NCI-H1436 (cell line): Measurements from ENCODE around the gene NACAD.

Experiments used
- DNase-seq: peaks from one replicate; lab custom pipeline; 2025; lab: John Stamatoyannopoulos, UW

NACAD gene

GRCh38 chr7:45092100-45092930 lies 3.5 kb upstream of the NACAD start:
- no peak for DNase-seq

- DNase-seq, result peak; percentile 86
Measured at GRCh38 chr7:45089341-45089891, 647 bp upstream of the NACAD start.

GRCh38 chr7:45088146-45088701 lies 545 bp downstream of the NACAD start:
- DNase-seq, result no peak

GRCh38 chr7:45087301-45088145 lies 1.2 kb downstream of the NACAD start:
- no peak for DNase-seq

- DNase-seq, result no peak
Measured at GRCh38 chr7:45086331-45087065, 2.3 kb downstream of the NACAD start.

- no peak for DNase-seq
Measured at GRCh38 chr7:45085619-45086200, 3.1 kb downstream of the NACAD start.

GRCh38 chr7:45084901-45085618 lies 3.7 kb downstream of the NACAD start:
- DNase-seq, result no peak

GRCh38 chr7:45084336-45084735 lies 4.4 kb downstream of the NACAD start:
- DNase-seq, result no peak

GRCh38 chr7:45082831-45083331 lies 5.9 kb downstream of the NACAD start:
- no peak for DNase-seq

GRCh38 chr7:45082031-45082830 lies 6.5 kb downstream of the NACAD start:
- no peak for DNase-seq

GRCh38 chr7:45081670-45081974 lies 7.1 kb downstream of the NACAD start:
- no peak for DNase-seq

- DNase-seq, result no peak
Measured at GRCh38 chr7:45080958-45081669, 7.7 kb downstream of the NACAD start.

GRCh38 chr7:45080265-45080957 lies 8.4 kb downstream of the NACAD start:
- no peak for DNase-seq

- DNase-seq, result no peak
Measured at GRCh38 chr7:45078125-45078681, 10.6 kb downstream of the NACAD start.

GRCh38 chr7:45077579-45077978 lies 11.2 kb downstream of the NACAD start:
- no peak for DNase-seq

- no peak for DNase-seq
Measured at GRCh38 chr7:45076946-45077345, 11.8 kb downstream of the NACAD start.

- no peak for DNase-seq
Measured at GRCh38 chr7:45075871-45076796, 12.6 kb downstream of the NACAD start.
